GM21529 (cell line): ENCODE measurements around the gene PLEKHA5.
"Not testable (repeated sequence)": the region's sequence is repeated elsewhere in the genome, so short reads cannot be mapped to it uniquely, and the experiment has no call there.

Source experiments
- ATAC-seq: cut with Tn5 transposase; IDR thresholded peaks from one replicate; pipeline ENCODE4 v1.9.1; 2021; ENCODE audit not compliant: unreplicated experiment

PLEKHA5 gene

DNA sequence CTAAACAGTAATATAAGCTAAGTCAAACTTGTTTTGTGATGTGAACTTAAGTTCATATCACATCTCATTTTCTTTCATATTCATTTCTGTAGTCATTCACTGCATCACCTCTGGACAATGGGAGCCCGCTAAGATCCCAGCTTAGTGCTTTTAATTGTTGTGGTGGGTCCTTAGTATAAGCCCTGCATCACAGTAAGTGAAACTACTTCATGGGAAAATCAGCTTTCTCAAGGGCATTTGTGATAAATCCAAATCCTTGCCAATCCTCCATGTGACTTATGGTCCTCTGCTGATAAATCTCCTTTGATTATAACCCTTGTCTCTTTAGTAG lies 98.3 kb downstream of the PLEKHA5 start:
- ATAC-seq, result no peak

DNA sequence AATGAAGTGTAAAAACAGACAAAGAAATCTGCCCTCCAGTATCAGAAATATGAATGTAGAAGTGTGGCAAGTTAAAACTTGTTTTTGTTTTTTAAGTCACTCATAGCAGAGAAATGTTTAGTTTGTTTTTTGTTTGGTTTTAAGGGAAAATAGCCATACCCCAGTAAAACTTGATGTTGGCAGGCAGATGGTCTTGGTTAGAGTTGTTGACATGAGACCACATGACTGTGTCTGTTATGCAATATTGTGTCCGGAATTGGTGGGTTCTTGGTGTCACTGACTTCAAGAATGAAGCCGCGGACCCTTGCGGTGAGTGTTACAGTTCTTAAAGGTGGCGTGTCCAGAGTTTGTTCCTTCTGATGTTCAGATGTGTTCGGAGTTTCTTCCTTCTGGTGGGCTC lies 99.5 kb downstream of the PLEKHA5 start:
- not testable (repeated sequence) for ATAC-seq

DNA sequence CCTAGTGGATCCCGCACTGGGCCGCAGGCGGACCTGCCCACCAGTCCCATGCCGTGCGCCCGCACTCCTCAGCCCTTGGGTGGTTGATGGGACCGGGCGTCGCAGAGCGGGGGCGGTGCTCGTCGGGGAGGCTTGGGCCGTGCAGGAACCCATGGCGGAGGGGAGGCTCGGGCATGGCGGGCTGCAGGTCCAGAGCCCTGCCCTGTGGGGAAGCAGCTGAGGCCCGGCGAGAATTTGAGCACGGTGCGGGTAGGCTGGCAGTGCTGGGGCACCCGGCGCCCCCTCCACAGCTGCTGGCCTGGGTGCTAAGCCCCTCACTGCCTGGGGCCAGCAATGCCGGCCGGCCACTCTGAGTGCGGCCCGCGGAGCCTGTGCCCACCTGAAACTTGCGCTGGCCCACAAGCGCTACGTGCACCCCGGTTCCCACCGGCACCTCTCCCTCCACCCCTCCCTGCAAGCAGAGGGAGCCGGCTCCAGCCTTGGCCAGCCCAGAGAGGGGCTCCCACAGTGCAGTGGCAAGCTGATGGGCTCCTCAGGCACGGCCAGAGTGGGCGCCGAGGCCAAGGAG lies 100.8 kb downstream of the PLEKHA5 start:
- no peak for ATAC-seq

DNA sequence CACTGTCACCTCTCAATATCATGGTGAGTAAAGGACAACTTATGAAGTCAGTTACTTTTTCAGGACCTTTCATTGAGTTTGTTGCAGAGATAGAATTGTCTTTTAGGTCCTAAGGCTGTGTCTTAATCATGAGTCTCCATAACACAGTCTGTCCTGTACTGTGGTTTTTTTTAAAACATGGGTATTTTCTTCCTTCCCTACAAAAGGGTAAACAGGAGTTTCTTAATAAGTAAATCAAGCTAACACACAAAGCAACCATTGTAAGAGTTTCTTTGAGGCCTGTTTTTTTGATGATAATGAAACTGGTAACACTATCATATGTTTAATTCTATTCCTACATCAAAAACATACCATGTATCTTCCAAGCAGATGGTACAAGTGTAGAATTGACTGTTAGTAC lies 101.4 kb downstream of the PLEKHA5 start:
- no peak for ATAC-seq

DNA sequence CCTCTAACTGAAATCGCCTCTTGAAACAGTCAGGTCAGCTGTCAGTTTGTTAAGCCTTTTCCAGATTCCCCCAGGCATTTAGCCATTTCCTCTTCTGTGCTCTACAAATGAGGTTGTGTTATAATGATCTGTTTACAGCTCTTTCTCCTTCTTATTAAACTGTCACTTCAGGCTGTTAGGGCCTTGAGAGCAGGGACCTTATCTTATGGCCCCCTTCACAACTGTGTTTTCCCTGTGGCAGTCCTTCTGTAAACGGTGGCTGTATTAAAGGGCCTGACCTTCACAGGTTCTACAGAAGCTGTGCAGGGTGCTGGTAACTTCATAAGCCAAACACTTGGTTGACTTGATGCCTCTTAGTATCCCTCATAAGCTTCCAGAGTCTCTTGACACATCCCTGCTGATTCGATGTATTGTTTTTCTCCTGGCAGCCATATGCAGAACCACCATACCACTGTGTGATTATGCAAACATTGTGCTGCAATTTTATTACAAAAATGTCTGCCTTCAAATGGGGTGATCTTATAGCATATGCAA lies 104.7 kb downstream of the PLEKHA5 start:
- no peak for ATAC-seq

DNA sequence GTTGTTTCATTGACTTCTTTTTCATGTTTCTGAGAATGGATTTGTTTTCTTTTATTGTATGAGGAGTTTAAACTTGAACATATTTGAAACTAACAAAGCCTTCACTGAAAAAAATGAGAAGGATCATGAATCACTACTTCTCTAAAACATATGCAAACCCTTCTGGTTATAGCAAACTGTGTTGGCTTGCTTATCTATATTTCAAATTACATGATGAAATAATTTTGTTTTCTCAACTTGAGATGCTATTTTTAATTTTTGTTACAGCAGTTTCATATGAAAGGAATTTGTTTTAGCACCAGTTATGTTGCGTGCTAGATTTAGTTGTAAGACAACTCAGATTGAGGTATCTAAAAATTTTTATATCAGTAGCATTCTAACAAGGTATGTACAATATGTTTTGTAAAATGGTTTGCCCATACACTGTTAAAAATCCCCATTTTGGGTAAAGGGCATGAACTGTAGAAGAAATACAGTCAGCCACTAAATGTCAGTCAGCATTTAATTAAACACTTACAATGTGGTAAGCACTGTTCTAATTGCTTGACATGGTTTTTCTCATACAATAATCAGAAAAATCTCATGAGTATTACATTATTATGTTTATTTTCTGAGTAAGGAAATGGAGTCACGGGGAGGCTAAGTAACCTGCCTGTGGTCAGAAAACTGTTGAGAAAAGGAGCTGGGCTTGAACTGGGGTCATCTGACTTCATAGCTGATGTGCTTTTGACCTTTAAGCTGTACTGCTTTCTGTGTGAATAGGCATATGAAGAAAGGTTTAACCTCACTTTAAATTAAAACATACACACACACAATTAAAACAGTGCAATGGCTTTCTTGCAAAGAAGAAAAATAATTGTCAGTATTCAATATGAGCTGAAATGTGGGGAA lies 105.7 kb downstream of the PLEKHA5 start:
- ATAC-seq, result no peak

DNA sequence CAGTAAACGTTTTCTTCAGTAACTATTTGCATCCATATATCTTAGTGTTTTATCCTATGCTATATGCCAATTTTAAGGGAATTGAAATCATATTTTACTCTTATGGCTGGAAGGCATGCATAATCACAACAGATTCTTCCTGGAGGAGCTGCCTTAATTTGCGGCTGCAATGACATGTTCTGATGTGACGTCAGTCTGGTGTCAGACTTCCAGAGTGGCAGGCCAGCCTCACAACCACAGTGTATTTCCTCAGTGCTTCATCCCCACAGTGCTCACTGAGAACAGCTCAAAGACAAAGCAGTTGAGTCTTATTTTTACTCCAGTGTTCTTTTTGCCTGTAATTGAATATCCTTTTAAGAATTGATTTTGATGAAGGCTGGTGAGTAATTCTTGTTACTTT lies 107.1 kb downstream of the PLEKHA5 start:
- ATAC-seq, result no peak

DNA sequence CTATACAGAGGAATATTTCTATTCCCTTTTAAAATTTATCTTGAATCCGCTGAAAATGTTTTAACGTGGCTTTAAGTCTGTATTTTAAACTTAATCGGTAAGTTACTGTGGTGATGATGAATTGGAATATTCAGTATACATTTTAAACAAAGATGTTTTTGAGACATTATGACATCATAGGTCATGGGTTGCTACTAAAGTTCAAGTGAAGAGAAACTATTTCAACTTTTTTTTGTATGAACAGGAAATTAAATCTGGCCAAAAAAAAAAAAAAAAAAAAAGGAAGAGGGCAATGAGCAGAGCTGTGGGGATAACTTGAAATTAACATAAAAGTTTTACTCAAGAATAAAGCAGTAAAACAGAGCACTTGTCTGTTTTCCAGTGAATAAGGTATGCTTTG lies 109.0 kb downstream of the PLEKHA5 start:
- no peak for ATAC-seq

DNA sequence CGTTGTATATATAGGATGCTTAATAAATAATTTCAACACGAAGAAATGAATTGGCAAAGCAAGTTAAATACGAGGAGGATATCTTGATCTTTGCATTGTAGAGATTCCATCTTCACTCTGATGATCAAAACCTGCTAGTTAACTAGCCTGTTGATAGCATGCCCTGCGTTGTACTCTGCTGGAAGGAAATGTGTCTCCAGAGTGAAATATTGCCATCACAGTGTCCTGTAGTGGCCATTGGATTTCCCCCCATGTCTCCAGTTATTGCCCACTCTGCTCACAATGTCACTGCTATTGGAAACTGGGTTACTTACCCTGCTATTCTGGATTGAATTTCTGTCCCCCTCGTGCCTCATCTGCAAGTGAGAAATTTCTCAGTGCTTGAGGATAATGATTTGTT lies 109.6 kb downstream of the PLEKHA5 start:
- no peak for ATAC-seq

DNA sequence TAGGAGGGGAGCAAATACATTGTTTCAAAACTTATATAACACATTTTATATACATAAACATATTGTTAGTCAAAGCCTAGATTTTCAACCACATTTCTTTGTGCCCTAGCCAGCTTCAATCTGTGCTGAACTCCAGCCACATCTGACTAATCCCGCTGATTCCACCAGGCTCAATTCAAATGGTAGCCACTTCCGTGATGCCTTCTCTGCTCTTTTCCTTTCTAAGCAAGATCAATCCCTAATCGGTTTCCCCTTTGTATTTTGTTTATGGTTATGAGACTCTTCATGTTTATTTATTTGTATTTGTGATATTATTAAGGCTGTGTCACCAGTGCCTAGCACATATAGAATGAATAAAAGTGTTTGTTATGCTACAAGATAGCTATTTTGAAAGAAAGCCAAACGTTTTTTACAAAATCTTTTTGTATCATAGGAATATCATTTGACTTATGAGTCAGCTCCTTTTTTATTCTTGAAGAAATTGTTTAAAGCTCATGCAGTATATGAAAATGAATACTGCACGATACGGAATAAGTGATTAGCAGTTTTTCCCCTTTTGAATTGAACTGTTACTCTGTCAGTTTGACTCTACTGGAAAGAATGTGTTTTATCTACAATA lies 110.2 kb downstream of the PLEKHA5 start:
- ATAC-seq, result no peak

DNA sequence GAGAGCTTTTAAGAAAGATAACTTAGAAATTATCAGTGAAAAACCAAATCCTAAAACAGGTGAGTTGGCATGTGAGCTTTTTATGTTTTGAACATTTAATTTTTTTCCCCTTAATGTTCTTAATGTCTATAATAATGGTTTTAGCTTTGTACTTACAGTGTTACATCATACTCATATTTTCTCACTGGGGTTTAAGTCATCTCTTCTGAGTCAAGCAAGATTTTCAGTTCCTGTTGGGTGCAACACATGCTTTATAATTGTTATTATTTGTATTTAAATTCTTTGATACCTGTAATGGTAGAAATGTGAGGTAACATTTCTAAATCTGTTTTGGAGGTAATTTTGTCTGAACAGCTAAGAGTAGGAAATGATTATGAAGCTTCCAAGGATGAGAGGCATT lies 113.0 kb downstream of the PLEKHA5 start:
- no peak for ATAC-seq

DNA sequence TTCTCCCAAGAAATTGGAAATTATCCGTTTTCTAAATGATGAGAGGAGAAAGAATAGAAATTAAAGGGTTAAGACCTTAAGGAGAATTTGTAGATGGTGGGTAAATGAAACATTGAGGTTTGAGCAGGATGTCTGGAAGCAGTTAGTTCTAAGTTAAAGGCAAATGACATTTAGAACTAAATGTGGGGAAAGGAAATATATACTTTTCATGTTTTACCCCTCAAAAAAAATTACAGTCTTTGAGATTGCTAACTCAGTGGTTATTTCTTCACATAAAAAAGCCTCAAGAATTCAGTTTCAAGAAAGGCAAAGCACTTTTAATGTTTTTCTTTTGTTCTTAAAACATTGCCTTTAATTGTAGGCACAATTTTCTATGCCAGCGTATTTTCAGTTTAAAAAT lies 114.0 kb downstream of the PLEKHA5 start:
- no peak for ATAC-seq

DNA sequence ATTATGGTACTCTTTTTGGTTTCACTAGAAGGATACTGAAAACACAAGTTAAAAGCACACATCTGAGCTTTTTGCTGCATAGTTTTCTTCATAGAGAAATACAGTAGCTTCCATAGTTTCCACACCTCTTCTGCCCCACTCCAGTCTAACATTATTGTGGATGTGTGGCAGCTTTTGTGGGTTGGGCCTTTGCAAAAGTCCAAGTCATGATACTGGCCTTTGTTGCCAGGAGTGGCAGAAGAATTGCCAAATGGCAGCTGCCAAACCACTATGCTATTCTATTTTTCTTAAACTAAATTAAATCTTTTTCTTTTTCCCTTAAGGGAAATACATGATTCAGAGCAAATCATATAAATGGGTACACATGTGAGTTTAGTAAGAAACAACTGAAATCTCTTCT lies 114.8 kb downstream of the PLEKHA5 start:
- no peak for ATAC-seq

DNA sequence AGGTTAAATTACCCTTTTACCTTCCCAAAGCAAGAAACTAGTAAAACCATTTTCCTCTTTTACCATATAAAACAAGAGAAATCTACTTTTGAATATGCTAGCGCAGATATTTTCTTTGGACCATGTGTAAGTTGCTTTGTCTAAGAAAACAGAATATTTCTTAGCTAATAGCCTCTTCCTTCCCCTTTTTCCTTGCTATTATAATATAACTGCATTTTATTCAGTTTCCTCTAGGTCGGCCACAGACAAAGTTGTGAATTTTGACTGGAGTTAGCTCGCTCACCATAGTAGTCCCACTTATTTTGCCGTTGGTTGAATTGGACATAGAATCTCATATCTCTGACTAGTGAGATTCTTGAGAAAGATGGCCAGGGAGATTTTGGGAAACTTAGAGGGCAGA lies 115.6 kb downstream of the PLEKHA5 start:
- no peak for ATAC-seq

DNA sequence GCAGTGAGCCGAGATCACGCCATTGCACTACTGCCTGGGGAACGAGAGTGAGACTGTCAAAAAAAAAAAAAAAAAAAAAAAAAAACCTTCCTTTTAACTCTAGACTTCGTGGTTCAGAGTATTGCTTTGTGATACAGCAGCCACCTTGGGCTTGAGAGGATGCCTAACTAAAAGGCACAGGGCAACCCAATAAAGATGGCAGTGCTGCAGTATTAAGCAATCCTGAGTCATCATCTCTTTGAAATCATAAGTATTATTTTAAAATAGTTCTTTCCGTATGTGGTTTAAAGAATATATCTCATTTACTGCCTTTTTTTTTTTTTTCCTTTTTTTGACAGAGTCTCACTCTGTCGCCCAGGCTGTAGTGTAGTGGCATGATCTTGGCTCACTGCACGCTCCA lies 116.1 kb downstream of the PLEKHA5 start:
- no peak for ATAC-seq

DNA sequence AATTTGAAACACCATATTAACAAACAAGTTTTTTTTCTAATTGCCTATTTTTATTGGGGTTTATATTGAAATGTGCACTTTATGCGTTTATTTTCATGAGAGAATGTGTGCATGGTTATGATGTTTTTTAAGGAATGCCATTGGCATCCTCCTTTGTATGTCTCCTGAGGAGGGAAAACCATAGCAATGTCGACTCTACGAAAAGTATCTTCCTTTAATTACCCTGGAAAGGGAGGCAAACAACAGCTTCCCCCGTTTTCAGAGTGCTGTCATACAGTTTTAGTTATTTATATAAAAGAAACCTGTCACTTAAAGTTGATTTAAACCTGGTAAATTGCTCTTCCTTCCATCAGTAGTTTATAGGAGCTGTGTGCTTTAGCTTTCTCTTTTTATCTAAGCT lies 117.4 kb downstream of the PLEKHA5 start:
- ATAC-seq, result no peak

DNA sequence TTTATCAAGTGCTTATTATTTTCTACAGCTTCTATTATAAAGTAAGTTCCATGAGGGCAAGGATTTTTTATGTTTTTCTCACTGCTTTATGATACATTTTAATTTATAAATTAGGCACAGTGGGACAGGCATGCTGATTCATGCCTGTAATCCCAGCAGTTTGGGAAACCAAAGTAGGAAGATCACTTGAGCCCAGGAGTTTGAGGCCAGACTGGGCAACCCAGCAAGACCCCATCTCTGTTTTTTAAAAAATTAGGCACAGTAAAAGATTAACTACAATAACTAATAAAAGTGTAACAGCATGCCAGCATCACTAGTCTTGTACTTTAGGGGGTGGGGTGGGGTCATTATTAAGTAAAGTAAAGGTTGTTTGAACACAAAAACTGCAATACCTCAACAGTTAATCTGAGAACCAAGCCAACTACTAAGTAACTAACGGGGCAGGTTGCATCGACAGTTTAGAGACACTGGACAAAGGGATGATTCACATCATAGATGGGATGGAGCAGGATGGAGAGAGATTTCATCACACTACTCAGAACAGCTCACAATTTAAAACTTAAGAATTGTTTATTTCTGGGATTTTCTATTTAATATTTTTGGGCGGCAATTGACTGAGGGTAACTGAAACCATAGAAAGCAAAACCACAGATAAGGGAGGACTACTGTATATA lies 119.5 kb downstream of the PLEKHA5 start:
- ATAC-seq, result no peak

DNA sequence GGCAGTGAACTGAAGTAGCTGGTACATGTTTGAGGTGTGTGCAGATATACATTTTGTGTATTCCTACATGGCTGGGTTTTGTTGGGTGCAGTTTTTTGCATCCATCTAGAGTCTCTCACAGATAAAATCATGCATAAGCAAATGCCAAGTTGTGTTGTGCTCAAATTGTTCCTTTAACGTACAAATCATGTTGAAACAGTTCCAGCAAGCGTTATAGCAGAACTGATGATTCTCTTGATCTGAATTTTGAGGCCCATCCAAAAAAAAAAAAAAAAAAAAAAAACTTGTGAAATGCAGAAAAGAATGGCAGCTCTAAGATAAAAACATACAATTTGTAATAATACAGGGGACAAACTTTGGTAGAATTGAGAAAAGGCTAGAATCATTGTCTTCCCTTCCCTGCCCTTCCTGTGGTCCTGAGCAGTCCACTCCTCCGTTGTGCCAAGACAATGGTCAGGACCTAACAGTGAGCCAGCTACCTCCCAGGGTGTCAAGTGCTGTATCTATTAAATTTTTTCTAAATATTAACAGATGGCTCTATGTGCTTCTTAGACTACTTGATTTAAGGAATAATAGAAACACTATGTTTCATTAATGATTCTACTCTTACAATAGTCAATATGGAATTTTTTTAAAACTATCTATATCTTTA lies 122.1 kb downstream of the PLEKHA5 start:
- no peak for ATAC-seq

DNA sequence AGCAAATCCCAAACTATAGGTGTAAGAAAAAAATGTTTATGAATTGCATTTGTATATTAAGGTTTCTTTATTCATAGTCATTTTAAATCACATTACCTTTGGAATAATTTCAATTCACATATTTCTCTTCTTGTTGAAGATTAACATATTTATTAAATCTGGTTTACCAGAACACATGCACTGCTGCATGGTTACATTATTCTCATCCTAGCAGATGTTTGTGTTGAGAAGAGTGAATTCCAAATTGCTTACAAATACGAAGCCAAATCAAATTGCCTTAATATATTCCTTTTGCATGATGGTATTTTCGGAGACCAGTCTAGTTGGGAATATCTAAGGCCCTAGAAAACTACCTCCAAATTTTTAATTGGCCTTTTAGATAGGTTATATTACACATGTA lies 130.6 kb downstream of the PLEKHA5 start:
- no peak for ATAC-seq

DNA sequence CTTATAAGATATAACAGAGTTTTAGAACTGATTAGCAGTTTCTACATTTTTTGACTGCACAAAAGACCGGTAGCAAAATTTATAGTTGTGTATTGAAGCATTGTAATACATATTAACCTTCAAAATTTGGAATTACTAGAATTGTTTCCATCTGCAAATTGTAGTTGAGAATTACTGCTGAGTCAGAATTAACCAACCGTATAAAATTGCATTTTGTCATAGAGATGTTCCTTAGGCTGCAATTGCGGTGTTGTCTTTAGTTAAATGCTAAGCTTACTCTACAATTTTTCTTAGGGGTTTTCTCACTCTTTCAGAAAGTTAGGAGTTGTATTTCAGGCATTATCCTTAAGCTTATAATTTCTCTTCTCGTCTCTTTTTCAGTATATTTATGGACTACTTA lies 132.2 kb downstream of the PLEKHA5 start:
- no peak for ATAC-seq

DNA sequence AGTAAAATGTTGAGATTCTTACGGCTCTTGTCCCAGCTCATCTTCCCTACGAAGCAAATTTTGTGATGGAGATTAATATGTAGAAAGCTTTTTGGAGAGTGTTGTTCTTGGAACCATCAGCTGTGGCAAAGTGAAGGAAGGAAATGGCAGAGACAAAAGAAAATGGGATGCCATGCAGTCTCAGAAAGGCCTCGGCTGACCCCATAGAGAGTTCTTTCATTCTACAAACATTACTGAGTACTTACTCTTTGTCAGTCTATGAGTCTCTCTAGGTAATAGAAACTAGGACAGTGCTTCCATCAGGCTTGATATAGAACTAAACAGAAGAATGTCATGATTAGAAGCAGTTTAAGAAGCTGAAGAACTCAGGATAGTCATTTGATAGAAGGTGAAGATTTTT lies 134.1 kb downstream of the PLEKHA5 start:
- no peak for ATAC-seq
